ENCODE results near the gene GSK3B. TPM values are rescaled to one million over a fixed set of nuclear protein-coding genes. Genes with fewer than 3 reads are reported as not detected.

The GSK3B gene
- total RNA-seq, 1 experiment from 2014 or later, result 56.2 TPM

DNA sequence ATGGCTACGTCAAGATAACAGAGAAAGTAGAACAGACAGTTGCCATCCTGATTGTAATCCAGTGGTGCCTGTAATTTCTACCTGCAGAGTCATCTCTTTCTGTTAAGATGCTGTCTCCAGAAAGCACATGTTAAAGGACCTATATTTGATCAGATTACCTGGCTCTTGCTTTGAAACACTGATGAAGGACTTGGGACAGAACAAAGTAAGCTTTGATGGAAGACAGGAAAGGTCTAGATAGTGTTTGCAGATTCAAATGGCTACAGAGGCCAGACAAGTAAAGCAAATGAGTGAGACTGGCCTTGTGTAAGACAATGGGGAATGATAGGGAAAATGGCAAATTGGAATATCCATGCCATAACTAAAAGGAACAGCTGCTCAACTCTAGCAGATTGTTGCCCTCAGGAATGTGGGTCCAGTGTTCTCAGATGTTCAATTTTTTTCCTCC is 1.8 kb upstream of the GSK3B start:
- DNase-seq (ENCODE audit: low read depth), result no peak

DNA sequence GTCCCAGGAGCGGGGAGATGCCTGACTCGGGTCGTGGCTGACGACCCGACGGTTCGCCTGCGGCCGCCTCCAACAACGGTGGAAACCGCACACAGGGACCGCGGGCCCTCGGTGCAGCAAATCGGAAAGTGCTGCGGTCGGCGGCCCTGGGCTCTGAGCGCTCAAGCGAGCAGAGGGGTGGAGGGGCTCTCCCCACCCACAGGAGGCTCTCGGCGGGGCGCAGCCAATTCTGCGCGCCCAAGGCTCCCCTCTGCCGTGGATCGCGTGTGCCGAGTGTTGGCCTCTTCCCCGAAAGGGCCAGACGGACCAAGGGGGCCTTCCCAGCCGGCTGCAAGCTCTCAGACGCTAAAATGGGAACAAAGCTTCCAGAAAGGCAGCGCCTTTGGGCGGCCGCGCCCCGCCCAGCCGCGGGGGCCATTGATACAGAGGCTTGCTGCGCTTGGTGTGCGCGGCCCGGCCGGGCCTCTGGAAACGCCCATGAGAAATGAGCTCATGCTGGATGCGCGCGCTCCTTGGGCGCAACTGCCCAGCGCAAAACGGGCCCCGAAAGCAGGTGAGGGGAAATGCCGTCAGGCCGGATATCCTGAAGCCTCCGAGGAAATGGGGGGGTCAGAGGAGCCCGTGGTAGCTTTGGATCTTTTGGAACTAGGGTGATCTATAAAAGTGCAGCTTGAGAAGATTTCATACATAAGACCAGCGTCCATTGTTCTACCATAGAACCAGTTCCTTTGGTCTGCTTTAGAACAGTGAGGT is 1.2 kb upstream of the GSK3B start:
- DNase-seq (ENCODE audit: low read depth), result peak; percentile 96

DNA sequence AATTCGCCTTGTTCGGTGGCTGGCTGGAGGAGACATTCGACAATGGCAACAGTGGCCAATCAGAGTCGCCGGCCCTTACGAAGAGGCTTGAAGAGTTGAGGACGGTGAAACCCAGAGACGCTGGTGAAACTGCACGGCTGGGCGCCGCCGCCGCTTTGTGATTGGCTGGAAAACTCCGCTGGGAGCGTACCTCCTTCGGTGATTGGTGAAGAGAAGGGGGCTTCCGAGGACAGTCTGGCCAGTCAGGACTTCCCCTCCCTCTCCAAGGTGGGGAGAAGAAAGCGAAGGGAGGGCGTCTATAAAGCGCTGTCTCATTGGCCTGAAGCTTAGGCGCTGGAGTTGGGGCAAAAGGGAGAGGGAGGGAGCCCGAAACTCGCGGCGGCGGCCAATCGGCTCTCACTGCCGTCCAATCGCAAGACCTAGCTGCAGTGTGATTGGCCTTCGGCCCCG is 554 bp upstream of the GSK3B start:
- peak; percentile 100 for DNase-seq (ENCODE audit: low read depth)

DNA sequence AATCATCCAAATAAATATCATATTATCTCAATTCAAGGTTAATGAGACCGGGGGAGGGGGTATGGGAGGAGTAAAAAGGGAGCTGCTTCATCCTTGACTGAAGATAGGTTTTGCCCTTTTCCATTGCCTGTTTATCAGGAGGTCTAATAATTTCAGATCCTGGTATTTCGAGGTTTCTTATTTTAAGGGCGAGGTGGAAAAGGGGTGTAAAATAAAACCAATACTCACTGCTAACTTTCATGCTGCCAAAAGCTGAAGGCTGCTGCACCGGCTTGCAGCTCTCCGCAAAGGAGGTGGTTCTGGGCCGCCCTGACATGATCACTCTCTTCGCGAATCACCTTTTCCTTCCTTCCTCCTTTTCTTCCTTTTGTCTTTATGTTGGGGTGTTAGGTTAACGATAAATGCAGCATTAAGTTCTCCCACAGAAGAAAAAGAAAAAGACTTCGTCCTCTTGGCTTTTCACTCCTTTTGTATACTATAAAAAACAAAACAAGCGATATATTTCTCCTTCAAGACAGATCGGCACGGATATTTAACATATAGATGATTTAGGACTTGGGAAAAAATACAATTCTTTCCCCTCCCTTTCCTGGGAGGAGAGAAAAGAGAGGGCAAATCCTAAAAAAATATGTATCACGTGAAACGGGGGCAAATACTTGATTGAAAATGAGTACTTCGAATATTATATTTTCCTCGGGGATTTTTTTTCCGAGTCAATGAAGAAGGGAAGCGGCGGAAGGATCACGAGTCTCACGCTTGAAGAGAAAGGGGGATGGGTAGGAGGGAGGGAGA is 932 bp downstream of the GSK3B start:
- DNase-seq (ENCODE audit: low read depth), result peak; percentile 20

DNA sequence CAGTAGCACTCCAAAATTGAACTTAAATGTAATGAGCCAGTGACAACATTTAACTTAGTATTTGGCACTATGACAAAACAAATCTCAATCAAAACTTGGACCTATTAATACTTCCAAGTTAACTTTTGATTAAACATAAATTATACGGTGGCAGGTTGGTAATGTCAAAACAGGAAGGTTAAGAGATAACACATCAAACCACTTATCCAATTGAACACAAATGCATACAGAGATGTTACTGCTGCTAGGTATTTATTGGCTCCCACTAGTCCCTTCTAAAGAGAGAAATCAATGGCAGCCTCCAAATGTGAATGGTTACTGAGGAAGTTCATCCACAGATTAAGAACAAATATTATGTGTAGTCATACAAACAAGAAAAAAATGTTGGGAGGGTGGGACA is 1.8 kb downstream of the GSK3B start:
- DNase-seq (ENCODE audit: low read depth), result no peak

DNA sequence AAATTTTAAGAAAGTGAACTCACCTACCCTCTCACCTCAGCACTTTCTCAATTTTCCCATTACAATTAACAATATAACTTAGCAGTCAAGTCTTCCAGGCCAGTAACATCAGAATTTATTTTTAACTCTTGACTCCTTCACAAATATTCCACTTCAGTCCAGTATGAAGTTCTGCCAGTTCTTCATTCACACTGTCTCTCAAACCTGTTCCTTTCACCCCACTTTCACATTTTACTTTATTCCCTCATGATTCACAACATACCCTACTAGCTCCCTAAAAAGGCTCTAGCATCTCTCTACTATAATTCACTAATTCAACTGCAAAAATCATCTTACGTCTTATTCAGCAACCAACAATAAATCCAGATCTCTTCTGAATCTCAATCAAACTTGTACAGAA is 3.8 kb downstream of the GSK3B start:
- no peak for DNase-seq (ENCODE audit: low read depth)

DNA sequence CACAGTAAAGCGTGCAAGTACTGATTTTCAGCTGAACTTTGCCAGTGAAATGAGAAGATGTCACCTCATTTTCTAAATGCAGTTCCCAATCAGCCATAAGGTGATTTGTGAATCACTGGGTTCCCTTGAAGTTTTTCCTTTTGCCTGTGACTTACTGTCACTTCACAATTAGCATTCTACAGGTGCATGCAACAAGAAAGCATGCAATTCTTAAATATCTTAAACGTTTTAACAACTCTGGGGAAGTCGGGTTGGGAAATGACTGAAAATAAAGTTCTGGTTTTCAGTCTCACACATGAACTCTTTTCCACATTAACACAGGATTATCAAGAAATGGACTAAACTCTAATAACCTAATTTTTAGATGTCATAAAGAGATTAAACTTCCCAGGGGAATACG is 5.2 kb downstream of the GSK3B start:
- no peak for DNase-seq (ENCODE audit: low read depth)

DNA sequence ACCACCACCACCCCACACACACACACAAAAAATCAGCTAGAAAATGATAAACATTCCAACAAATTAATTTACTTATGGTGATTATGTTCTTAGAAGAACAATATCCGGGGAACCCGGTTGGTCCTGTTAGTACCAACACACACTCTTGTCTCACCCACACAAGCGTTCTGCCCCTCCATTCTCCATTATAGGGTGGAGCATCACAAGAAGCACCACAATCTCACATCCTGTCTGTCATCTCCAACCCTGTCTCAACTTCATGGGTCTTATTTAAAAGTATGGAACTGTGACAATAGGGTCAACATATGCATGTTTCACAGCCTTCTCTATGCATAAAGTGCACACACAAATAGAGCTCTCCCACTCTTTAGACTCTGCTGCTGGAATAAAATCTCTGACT is 5.6 kb downstream of the GSK3B start:
- no peak for DNase-seq (ENCODE audit: low read depth)

DNA sequence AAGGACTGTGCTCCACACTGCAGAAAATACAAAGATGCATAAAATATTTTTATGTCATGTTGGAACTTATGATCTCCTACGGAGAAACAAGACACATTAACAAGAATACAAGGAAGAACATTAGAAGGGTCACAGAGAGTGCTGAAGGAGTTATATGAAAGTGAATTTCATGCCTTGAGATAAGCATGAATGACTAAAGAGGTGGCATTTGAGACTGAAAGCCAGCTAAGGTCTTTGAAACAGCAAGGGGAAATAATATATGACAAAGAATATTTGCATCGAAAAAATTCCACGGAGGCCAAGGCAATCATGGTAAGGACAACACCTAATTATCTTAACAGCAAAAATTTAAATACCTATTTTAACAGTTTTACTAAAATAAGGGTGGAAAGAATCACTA is 12.5 kb downstream of the GSK3B start:
- DNase-seq (ENCODE audit: low read depth), result no peak

DNA sequence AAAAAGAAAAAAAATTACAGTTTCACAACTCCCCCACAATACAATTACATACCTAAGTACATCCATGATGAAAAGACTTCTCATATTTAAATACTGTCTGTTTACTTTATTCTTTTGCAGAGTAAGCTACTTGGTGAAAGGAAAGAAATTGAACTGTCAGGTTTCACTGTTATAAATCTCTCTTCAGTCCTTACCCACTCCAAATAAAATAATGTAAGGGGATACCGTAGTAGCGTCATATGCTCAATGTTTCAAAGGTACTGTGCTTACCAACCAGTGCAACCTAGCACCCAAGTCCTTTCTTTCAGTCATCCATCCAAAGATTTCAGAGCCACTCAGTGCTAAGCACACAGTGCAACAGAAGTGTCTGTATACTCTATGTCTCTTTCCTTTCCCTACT is 13.4 kb downstream of the GSK3B start:
- no peak for DNase-seq (ENCODE audit: low read depth)

DNA sequence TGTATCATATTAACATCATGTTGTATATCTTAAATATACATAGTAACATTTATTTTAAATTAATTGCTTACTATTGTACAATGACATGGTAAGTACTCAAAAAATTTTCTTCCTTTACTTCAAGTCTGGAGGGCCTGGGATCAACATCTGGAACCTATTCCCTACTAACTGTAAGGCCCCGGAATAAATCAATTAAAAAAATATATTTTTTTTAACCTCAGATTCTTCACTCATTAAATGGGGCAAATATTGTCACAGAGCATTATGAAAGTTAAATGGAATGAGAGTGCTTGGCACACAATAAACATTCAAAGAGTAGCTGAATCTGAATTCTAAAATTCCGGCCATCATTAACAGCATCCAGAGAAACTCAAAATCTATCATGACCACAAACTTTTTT is 16.5 kb downstream of the GSK3B start:
- DNase-seq (ENCODE audit: low read depth), result no peak

DNA sequence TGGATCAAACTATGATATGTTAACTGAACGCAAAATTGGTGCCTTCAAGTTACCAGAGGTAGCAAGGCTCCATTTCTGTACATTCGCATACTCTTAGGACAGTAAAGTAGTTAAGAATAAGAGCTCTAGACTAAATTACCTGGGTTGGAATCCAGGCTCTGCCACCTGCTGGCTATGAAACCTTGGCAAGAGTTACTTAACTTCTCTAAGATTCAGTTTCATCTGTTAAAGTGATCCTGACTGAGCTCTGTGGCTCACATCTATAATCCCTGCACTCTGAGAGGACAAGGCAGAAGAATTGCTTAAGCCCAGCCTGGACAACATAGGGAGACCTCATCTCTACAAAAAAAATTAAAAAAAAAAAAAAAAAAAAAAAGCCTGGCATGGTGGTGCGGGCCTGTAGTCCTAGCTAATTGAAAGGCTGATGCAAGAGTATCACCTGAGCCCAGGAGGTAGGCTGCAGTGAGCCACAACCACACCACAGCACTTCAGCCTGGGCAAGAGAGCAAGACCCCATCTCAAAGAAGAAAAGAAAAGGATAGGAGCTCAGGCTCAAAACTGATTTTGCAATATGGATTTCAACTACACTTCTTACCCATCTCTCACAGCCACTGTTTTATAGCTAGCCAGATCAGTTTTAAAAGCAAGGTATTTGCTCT is 21.3 kb downstream of the GSK3B start:
- no peak for DNase-seq (ENCODE audit: low read depth)

DNA sequence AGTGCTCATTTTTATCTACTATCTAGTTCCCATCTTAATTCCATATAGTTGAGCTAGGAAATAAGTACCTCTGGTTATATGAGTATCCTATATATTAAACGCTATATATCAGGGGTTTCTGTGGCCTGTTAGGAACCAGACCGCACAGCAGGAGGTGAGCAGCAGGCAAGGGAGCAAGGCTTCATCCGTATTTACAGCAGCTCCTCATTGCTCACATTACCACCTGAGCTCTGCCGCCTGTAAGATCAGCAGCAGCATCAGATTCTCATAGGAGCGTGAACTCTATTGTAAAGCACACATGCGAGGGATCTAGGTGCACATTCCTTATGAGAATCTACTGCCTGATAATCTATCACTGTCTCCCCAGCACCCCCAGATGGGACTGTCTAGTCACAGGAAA is 23.0 kb downstream of the GSK3B start:
- DNase-seq (ENCODE audit: low read depth), result no peak

DNA sequence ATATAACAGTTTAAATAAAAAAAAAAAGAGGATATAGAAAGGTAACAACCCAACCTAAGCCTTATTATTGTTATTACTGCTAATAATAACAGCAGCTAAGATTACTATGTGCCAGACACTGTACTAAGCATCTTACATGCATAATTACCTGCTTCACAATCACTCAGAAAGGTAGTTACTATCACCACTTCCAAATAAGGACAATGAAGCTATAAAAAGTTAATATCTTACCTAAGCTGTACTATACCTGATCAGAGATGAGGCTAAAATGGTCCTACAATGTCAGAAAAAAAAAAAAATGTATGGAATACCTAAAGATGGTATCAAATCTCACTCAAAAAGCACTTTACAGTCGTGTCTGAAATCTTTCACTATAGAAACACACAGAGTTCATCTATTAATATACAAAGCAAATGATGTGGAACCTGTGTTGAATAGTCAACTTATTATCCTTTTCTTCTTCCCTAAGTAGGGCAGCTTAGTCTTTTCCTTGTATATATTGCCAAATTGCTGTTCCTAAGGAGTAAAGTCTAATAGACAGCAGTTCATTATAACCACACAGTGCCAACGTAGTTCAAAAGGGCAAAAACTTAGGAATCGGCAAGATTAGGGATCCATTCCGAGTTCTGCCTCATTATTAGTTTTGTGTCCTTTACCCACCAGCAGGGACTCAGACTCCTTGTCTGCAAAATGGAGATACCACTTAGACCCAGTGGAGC is 23.8 kb downstream of the GSK3B start:
- no peak for DNase-seq (ENCODE audit: low read depth)

DNA sequence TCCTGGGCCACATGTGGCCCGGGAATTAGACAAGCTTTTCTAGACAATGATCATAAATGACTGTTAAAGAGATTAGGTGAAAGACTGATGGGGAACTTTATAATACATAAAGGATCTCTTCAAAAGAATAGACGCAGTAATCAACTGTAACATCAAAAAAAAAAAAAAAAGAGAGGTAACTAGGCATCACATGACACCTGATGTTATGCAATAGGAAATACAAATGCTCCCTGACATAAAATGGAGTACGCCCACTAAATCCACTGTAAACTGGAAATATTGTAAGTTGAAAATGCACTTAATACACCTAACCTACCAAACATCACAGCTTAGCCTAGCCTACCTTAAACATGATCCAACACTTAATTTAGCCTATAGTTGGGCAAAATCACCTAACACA is 27.2 kb downstream of the GSK3B start:
- no peak for DNase-seq (ENCODE audit: low read depth)

DNA sequence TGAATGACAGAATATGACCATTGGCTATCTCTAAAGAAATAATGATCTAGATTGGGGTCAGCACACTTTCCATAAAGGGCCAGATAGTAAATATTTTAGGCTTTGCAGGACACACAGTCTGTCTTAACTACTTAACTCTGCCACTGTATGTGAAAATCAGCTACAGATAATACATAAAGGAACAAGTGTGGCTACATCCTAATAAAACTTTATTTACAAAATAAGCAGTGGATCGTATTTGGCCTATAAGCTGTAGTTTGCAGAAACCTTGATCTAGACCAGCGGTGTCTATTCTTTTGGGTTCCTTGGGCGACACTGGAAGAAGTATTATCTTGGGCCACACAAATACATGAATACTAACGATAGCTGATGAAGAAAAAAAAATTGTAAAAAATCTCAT is 27.6 kb downstream of the GSK3B start:
- DNase-seq (ENCODE audit: low read depth), result no peak

DNA sequence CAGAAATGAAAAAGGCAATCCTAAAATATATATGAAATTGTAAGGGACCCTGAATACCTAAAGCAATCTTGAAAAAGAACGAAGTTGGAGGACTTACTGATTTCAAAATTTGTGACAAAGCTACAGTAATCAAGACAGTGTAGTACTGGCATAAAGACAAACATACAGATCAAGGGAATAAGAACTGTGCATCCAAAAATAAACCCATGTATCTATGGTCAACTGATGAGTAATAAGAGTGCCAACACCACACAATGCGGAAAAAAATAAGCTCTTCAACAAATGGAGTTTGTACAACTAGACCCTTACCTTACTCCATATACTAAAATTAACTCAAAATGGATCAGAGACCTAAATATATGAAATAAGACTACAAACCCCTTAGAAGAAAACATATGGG is 29.6 kb downstream of the GSK3B start:
- DNase-seq (ENCODE audit: low read depth), result no peak

DNA sequence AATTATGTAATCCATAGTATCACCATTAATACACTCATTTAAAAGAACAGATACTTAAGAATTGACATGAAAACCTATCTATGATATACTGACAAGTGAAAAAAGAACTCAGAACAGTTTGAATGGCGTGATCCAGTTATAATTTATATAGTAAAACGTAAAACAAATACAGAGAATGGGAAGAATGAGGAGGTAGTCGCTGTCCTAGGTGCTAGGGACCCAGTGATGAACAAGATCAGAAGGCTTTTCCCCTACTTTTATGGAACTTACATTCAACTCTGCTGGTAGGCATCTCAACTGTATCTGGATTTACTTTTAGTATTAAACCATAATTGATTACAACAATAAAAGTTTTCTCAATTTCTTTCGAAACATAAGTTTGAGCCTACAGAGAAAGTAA is 31.8 kb downstream of the GSK3B start:
- no peak for DNase-seq (ENCODE audit: low read depth)

DNA sequence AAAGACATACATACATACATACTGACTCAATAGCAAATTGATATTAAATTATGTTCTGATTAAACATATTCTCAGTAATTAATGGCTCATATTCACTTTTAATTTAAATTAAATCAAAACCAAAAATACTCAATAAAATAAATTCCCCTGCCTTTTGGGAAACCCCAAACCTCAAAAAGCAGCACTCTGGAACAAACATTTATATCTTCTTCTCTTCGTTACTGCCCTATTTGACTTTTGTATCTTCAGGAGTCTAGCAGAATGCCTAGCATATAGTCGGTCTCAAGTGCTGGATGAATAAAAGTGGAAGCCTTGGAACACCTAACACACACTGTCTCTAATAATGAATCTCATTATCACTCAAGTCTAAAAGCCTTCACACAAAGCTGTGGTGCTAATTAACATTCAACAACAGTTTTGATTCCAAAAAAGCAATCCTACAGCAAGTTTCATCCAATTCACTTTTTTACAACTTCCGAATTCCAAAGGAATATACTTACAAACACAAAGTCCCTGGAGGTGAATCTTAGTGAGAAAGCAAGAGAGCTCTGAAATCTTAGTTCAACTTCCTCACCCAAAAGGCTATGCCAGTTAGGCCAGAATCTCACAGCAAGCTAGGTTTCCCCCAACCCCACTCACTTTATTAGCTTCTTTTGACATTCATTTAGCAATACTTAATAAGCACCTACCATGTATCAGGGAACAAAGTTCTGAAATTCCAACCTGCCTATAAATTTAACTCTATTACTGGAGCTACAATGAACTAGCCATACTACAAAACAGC is 35.0 kb downstream of the GSK3B start:
- DNase-seq (ENCODE audit: low read depth), result no peak

DNA sequence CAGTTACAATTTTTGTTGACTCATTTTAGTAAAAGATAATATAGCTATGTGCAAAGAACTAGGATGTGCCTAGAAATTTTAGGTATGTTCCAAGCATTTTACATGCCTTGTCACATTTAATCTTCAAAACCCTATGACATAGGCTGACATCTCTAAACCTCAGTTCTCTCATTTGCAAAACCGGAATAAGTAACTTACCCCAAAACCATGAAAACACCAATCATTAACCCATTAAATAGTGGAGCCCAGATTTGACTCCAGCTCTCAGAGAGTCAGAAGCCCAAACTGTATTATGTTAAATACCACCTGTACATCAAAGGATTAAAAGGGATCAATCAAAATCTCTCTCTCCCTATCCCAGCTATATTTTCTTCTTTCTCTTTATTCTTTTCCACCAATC is 36.6 kb downstream of the GSK3B start:
- DNase-seq (ENCODE audit: low read depth), result no peak

DNA sequence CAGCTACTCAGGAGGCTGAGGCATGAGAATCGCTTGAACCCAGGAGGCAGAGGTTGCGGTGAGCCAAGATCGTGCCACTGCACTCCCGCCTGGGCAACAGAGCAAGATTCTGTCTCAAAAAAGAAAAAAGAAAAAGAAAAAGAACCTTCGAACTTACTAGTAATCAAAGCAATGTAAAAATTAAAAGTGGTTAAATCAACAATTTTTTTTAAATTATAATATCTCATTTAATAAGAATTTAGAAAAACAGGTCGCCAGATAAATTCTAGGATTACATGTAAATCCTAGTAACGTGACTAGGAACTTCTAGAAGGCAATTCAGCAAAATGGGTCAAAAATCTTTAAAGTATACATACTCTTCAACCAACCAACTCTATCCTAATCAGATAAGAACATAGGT is 37.2 kb downstream of the GSK3B start:
- no peak for DNase-seq (ENCODE audit: low read depth)
